Fibroblast of villous mesenchyme (primary cell): Measurements from ENCODE around the gene PLEKHA8. TPM values are rescaled to one million over a fixed set of nuclear protein-coding genes. Genes with fewer than 3 reads are reported as not detected.

Experiments used
- DNase-seq: peaks from one replicate; pipeline ENCODE4 v3.0.0-alpha.2; 2010; ENCODE audit warnings: low read depth
- H3K4me3 ChIP-seq: 2 replicates; pipeline ENCODE4 v1.5.1; 2011; ENCODE audit warnings: low read depth, mild to moderate bottlenecking, low read length
- total RNA-seq: library from RNA; depleted of rRNA; stranded (reverse); fragments of >200 nt; gene quantifications from 2 replicates; pipeline ENCODE4 v1.2.3, GENCODE V29; 2012
- TF ChIP-seq, protein P1 (sequence below): IDR thresholded peaks from 2 replicates; pipeline ENCODE4 v1.5.1; 2012; ENCODE audit warnings: low read depth, mild to moderate bottlenecking, low read length; ENCODE audit not compliant: insufficient read depth

The PLEKHA8 gene
- total RNA-seq, 1 donor = 17.7 TPM

DNA sequence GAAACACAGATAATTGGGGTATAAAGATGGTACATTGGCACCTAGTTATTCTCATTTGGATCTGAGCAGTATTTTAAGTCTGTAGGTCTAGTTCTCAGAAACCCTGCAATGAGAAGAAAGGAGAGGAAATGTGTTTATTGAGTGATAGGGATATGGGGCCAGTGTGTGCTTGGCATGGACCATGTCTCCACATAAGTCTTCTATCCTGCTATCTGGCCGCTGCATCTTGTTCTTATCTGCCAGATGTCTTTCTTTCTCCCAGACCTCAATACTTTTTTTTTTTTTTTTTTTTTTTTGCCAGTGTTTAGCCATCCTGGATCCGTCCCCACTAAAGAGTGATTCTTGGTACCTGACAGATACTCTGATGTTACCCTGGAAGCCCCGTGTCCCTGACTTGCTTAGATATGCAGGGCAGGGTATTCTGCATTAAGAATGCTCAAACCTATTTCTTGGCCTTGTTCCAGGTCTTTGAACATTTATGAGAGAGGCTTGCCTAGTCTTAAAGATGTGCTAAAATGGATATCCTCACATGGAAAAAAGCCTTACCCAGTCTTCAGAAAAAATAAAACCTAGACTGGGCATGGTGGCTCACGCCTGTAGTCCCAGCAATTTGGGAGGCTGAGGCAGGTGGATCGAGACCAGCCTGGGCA, 116.6 kb downstream of the PLEKHA8 start:
- DNase-seq = no peak
- no peak overlapping the region for H3K4me3 ChIP-seq
- TF ChIP-seq, protein P1, sequence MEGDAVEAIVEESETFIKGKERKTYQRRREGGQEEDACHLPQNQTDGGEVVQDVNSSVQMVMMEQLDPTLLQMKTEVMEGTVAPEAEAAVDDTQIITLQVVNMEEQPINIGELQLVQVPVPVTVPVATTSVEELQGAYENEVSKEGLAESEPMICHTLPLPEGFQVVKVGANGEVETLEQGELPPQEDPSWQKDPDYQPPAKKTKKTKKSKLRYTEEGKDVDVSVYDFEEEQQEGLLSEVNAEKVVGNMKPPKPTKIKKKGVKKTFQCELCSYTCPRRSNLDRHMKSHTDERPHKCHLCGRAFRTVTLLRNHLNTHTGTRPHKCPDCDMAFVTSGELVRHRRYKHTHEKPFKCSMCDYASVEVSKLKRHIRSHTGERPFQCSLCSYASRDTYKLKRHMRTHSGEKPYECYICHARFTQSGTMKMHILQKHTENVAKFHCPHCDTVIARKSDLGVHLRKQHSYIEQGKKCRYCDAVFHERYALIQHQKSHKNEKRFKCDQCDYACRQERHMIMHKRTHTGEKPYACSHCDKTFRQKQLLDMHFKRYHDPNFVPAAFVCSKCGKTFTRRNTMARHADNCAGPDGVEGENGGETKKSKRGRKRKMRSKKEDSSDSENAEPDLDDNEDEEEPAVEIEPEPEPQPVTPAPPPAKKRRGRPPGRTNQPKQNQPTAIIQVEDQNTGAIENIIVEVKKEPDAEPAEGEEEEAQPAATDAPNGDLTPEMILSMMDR = no peak

DNA sequence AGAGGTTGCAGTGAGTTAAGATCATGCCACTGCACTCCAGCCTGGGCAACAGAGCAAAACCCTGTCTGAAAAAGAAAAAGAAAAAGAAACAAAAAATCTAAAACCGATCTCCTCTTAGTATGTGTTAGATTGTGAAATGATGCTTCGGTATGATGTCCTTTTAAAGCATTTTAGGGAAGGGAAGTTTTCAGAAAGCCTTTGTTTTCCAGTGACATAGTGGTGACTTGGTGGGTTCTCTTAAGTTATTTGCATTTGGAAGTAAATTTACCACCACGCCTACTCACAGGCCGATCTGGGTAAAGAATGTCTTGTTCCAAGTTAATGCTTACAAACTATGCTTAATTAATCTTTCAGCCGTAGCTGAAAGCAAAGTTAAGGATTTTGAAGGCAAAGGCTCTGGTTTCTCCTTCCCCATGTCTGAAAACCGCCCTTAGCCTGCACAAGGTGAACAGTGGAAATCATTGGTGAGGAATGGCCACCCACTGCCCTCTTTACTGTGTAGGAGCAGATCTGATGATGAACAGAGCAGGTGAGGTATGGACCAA, 117.3 kb downstream of the PLEKHA8 start:
- TF ChIP-seq, protein P1 = no peak
- no peak overlapping the region for H3K4me3 ChIP-seq
- DNase-seq = no peak

DNA sequence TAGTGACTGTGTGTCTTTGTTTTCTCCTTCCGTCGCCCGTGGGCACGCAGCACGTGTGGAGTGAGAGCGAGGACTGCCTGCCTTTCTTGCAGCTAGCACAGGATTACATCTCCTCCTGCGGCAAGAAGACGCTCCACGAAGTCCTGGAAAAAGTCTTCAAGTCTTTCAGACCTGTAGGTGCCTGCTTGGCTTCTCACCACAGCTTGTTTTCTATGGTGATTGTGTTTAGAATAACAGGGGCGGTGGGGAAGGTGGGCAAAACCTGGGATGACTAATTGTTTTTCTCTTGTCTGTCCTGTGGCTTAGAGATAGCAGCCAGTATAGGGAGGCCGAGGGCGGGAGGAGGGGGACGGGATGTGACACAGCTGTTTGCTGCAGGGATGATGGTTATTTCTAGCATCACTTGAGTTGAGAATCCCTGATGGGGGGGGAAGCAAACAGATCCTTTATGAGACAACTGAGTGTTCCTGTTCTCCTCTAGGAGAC, 118.0 kb downstream of the PLEKHA8 start:
- no peak for DNase-seq
- TF ChIP-seq, protein P1 = no peak

DNA sequence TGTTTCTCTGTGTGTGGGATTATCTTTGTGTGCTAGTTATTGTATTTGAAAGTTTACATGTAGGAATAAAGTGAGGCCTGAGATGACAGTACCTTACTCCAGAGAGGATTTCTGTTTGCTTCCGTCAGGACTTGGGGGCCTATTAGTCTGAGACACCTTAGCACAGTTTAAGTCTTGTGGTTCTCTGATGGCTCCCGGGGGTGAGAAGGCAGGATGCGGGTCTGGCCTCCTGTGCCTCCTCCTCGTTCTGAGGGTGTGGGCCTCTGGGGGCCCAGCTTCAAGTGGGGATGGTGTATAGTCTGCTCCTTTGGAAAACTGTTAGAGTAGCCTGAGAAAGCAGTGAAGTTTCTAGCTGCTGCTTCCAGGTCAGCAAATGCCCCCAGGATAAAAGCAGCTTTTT, 119.0 kb downstream of the PLEKHA8 start:
- no peak for DNase-seq
- H3K4me3 ChIP-seq = no peak overlapping the region
- TF ChIP-seq, protein P1 = no peak

More for the DNA sequence above, 118.0 kb downstream of the PLEKHA8 start:
- no peak overlapping the region for H3K4me3 ChIP-seq

DNA sequence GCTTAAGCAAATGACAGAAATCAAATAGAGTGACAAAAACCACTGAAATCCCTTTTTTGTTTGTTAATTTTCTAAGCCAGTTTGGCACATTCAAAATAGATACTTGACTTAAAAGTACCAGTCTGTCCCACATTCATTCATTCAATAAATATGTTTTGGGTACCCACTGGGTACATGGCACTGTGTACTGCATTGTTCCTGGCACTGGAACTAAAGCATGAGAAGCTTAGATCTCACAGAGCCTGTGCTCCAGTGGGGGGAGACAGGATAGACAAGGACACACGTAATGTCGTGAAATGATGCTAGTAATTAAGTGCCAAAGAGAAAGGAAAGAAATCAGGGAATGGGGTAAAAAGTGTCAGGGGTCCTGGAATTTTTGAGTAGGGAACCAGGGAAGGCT, 119.6 kb downstream of the PLEKHA8 start:
- H3K4me3 ChIP-seq = no peak overlapping the region
- DNase-seq = no peak
- TF ChIP-seq, protein P1 = no peak

DNA sequence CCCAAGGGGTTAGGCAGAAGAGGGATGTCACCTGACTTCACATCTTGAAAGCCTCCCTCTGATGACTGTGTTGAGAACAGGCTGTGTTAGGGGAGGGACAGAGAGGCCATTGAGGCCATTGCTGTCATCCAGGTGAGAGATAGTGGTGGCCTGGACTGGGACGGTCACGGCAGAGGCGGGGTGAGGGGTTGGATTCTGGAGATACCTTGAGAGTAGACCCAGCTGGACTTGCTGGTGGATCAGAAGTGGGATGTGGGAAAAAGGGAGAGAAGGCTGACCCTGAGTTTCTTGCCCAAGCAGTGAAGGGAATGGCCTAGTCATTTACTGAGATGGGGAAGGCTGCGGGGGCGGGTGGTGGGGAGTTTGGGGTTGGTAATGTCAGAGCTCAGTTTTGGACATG, 120.2 kb downstream of the PLEKHA8 start:
- no peak for DNase-seq
- no peak overlapping the region for H3K4me3 ChIP-seq
- TF ChIP-seq, protein P1 = no peak

DNA sequence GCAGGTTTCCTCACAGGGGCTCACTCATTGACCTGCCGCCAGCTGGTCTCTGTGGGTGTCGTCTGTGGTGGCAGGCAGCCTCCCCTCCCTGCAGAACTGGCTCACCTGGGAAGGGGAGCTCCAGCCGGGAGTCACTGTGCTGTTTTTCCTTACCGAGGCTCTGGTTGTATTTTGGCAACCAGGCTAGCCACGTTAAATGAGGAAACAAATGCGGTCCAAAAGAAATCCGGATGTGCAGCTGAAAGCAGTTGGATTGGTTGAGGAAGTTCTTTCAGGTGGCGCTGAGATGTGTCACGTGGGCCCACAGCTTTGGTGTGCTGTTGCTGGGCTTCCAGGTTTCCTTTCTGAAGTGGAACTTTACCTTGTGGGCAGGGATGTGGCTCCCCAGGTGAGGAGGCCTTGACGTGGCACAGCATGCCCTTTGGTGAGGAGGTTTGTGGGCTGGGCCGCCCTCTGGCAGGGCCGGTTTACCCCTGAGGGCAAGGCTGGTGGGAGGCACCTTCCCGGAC, 120.8 kb downstream of the PLEKHA8 start:
- TF ChIP-seq, protein P1 = no peak
- no peak overlapping the region for H3K4me3 ChIP-seq
- no peak for DNase-seq
